Endodermal cell (in vitro differentiated cells): ENCODE results near the gene IL17D. TPM values are rescaled to one million over a fixed set of nuclear protein-coding genes. Genes with fewer than 3 reads are reported as not detected.

ENCODE experiments used
- DNase-seq: peaks from one replicate; pipeline ENCODE4 v3.0.0-alpha.2; 2017
- H3K27ac ChIP-seq: 2 replicates; pipeline ENCODE4 v1.5.1; 2013; ENCODE audit warnings: mild to moderate bottlenecking, low read depth, low read length, moderate library complexity
- H3K27me3 ChIP-seq: 2 replicates; pipeline ENCODE4 v1.6.1; 2013; ENCODE audit warnings: mild to moderate bottlenecking, low read length, moderate library complexity; ENCODE audit not compliant: insufficient read depth, control insufficient read depth, poor library complexity, severe bottlenecking
- H3K36me3 ChIP-seq: 2 replicates; pipeline ENCODE4 v1.7.0; 2013; ENCODE audit warnings: mild to moderate bottlenecking, low read length, moderate library complexity; ENCODE audit not compliant: control insufficient read depth, insufficient read depth
- H3K4me1 ChIP-seq: one replicate; pipeline ENCODE4 v1.7.0; 2013; ENCODE audit warnings: low read length; ENCODE audit not compliant: control insufficient read depth, insufficient read depth
- H3K4me3 ChIP-seq: 2 replicates; pipeline ENCODE4 v1.5.1; 2013; ENCODE audit warnings: mild to moderate bottlenecking, low read length, moderate library complexity
- H3K9ac ChIP-seq: 2 replicates; pipeline ENCODE4 v1.6.1; 2013; ENCODE audit warnings: mild to moderate bottlenecking, low read length, moderate library complexity; ENCODE audit not compliant: poor library complexity, severe bottlenecking; ENCODE audit errors: extremely low read depth
- H3K9me3 ChIP-seq: 2 replicates; pipeline ENCODE4 v1.6.1; 2013; ENCODE audit warnings: mild to moderate bottlenecking, low read length, moderate library complexity; ENCODE audit not compliant: control insufficient read depth
- H3K27ac Mint-ChIP-seq: 2 replicates; pipeline ENCODE4 v1.8.0; 2020; ENCODE audit warnings: mixed read lengths
- H3K27me3 Mint-ChIP-seq: 2 replicates; pipeline ENCODE4 v1.8.0; 2021; ENCODE audit warnings: mild to moderate bottlenecking, mixed read lengths; ENCODE audit not compliant: insufficient read depth
- H3K36me3 Mint-ChIP-seq: 2 replicates; pipeline ENCODE4 v1.8.0; 2020; ENCODE audit warnings: low read depth, mixed read lengths
- H3K4me1 Mint-ChIP-seq: 2 replicates; pipeline ENCODE4 v1.8.0; 2020; ENCODE audit warnings: mixed read lengths
- H3K4me3 Mint-ChIP-seq: 2 replicates; pipeline ENCODE4 v1.8.0; 2020; ENCODE audit warnings: mild to moderate bottlenecking, moderate library complexity, mixed read lengths
- H3K9me3 Mint-ChIP-seq: 2 replicates; pipeline ENCODE4 v1.8.0; 2020; ENCODE audit warnings: mild to moderate bottlenecking, mixed read lengths
- WGBS, 2 experiments: methylation state at CpG; one replicate each; pipeline versions ENCODE4 v1.1.5 to v1.1.7; 2013; ENCODE audit warnings: missing lambda C conversion rate in 2 of 2, mixed read lengths in 1 of 2; ENCODE audit not compliant: insufficient coverage in 1 of 2, insufficient read length in 1 of 2; 5-methylcytosine and 5-hydroxymethylcytosine counted together
- total RNA-seq, 2 donors: library from RNA; stranded (reverse); fragmentation: NEBNext Ultra II Directional in 1 of 2; extraction: Animal tissue kit (Norgen Biotek cat#: 25700) in 1 of 2; gene quantifications; 2 replicates in 1 of 2; 3 replicates in 1 of 2; pipeline ENCODE4 v1.2.1, GENCODE V29; 2021
- TF ChIP-seq, protein P1 (sequence below): fragments of 200-600 bp; sonication (generic); conservative IDR thresholded peaks from 2 replicates; pipeline ENCODE4 v1.5.0; 2021; ENCODE audit warnings: antibody characterized with exemption, mild to moderate bottlenecking

IL17D gene
- total RNA-seq, 2 donors from 2014 or later, result 0.33 to 0.88 TPM

DNA sequence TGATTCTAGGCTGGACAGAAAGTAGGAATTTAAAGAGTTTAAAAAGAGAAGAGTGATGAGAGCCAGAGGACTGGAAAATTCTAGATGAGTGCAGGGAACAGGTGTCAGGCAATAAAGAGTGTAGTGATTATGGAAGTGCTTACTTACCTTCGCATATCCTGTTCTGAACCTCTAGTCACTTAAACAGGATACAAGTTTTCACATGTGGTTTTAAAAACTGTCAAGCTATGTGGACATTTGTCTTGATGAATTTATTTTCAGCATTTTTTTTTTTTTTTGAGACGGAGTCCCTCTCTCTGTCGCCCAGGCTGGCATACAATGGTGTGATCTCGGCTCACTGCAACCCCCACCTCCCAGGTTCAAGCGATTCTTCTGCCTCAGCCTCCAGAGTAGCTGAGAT is 34.3 kb upstream of the IL17D start:
- DNase-seq, result no peak
- Histone ChIP-seq H3K36me3 (peaks cover 2% of the 10 kb centered on the region), H3K9me3 (no peaks in the 10 kb centered on the region), H3K4me1 (no peaks in the 10 kb centered on the region), H3K9ac (no peak overlapping the region), H3K27ac (no peak overlapping the region), H3K4me3 (no peak overlapping the region), H3K27me3 (no peaks in the 10 kb centered on the region)
- H3K36me3 Mint-ChIP-seq, result peaks cover 13% of the 10 kb centered on the region
- WGBS, 2 experiments, result 84 to 100% methylated on average over 1 to 4 of the region's 5 CpGs
- TF ChIP-seq, protein P1, sequence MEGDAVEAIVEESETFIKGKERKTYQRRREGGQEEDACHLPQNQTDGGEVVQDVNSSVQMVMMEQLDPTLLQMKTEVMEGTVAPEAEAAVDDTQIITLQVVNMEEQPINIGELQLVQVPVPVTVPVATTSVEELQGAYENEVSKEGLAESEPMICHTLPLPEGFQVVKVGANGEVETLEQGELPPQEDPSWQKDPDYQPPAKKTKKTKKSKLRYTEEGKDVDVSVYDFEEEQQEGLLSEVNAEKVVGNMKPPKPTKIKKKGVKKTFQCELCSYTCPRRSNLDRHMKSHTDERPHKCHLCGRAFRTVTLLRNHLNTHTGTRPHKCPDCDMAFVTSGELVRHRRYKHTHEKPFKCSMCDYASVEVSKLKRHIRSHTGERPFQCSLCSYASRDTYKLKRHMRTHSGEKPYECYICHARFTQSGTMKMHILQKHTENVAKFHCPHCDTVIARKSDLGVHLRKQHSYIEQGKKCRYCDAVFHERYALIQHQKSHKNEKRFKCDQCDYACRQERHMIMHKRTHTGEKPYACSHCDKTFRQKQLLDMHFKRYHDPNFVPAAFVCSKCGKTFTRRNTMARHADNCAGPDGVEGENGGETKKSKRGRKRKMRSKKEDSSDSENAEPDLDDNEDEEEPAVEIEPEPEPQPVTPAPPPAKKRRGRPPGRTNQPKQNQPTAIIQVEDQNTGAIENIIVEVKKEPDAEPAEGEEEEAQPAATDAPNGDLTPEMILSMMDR, result no peak
- no peak overlapping the region for H3K27ac Mint-ChIP-seq
- H3K27me3 Mint-ChIP-seq, result no peaks in the 10 kb centered on the region
- no peaks in the 10 kb centered on the region for H3K4me1 Mint-ChIP-seq
- no peak overlapping the region for H3K4me3 Mint-ChIP-seq
- no peaks in the 10 kb centered on the region for H3K9me3 Mint-ChIP-seq

- no peak overlapping the region for H3K27ac Mint-ChIP-seq
- Histone ChIP-seq H3K9ac (no peak overlapping the region), H3K27ac (no peak overlapping the region), H3K4me3 (no peak overlapping the region), H3K4me1 (no peaks in the 10 kb centered on the region), H3K36me3 (no peaks in the 10 kb centered on the region), H3K27me3 (no peaks in the 10 kb centered on the region), H3K9me3 (no peaks in the 10 kb centered on the region)
- DNase-seq, result no peak
- H3K27me3 Mint-ChIP-seq, result no peaks in the 10 kb centered on the region
- TF ChIP-seq, protein P1, result no peak
- peaks cover under 1% of the 10 kb centered on the region for H3K4me1 Mint-ChIP-seq
- H3K36me3 Mint-ChIP-seq, result peaks cover 8% of the 10 kb centered on the region
- H3K4me3 Mint-ChIP-seq, result no peak overlapping the region
- no peaks in the 10 kb centered on the region for H3K9me3 Mint-ChIP-seq
- WGBS, 2 experiments, result 94 to 100% methylated on average over 1 of the region's 1 CpG
These were observed 31.7 kb upstream of the IL17D start for GRCh38 chr13:20671789-20672188.

DNA sequence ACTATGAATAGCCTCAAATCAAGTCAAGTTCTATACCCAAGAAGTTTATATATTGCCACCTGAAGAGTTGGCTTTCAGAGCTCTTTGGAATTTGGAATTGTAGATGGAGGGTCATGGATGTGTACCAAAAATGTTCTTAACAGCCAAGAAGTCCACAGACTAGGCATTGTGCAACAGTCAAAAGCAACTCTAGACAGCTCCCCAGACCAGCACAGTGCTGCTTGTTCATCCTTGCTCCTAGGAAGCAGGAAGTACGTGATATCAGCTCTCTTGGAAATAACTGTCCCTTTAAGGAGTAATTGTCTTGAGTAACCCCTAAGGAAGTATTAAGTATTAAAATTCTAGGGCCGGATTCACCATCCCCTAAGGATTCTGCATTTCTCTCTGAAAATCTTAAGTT is 30.7 kb upstream of the IL17D start:
- TF ChIP-seq, protein P1, result no peak
- 65 to 72% methylated on average over 2 of the region's 2 CpGs for WGBS, 2 experiments
- no peak overlapping the region for H3K4me3 ChIP-seq
- H3K4me1 ChIP-seq, result peaks cover under 1% of the 10 kb centered on the region
- DNase-seq, result no peak
- peaks cover 8% of the 10 kb centered on the region for H3K36me3 Mint-ChIP-seq
- no peak overlapping the region for H3K9ac ChIP-seq
- no peaks in the 10 kb centered on the region for H3K9me3 Mint-ChIP-seq
- H3K4me1 Mint-ChIP-seq, result peaks cover 9% of the 10 kb centered on the region
- H3K9me3 ChIP-seq, result no peaks in the 10 kb centered on the region
- H3K27me3 ChIP-seq, result no peaks in the 10 kb centered on the region
- no peak overlapping the region for H3K4me3 Mint-ChIP-seq
- H3K27ac Mint-ChIP-seq, result no peak overlapping the region
- H3K27me3 Mint-ChIP-seq, result no peaks in the 10 kb centered on the region
- H3K36me3 ChIP-seq, result no peaks in the 10 kb centered on the region
- H3K27ac ChIP-seq, result no peak overlapping the region
